Psoas muscle (tissue), 8 donors: Measurements from ENCODE around the gene KMT2B. TPM values are rescaled to one million over a fixed set of nuclear protein-coding genes. Genes with fewer than 3 reads are reported as not detected.

Experiments used
- ATAC-seq, 4 donors: fragments of 200-7000 bp; cut with Tn5 transposase; one replicate each; pipeline ENCODE4 v1.9.1; 2020; ENCODE audit warnings: moderate library complexity in 3 of 4, mild to moderate bottlenecking in 2 of 4
- DNase-seq, 2 donors: peaks; one replicate each; pipeline ENCODE4 v3.0.0-alpha.2; 2020
- H3K27ac ChIP-seq: fragments of 200-600 bp; one replicate; pipeline ENCODE4 v1.8.0; 2022
- H3K27me3 ChIP-seq, 3 donors: fragments of 200-600 bp in 1 of 3; one replicate each; pipeline versions ENCODE4 v1.6.1 to v1.8.0; 2013 to 2022; ENCODE audit warnings: low read length in 2 of 3, mild to moderate bottlenecking in 2 of 3, moderate library complexity in 1 of 3; ENCODE audit not compliant: insufficient read depth in 3 of 3
- H3K36me3 ChIP-seq, 2 donors: fragments of 200-600 bp in 1 of 2; one replicate each; pipeline versions ENCODE4 v1.6.1 to v1.8.0; 2013 to 2022; ENCODE audit warnings: low read depth in 1 of 2, mild to moderate bottlenecking in 1 of 2, moderate library complexity in 1 of 2; ENCODE audit not compliant: insufficient read depth in 1 of 2
- H3K4me1 ChIP-seq: fragments of 200-600 bp; one replicate; pipeline ENCODE4 v1.8.0; 2022
- H3K4me3 ChIP-seq: fragments of 200-600 bp; one replicate; pipeline ENCODE4 v1.8.0; 2022; ENCODE audit warnings: mild to moderate bottlenecking
- H3K9me3 ChIP-seq: fragments of 200-600 bp; one replicate; pipeline ENCODE4 v1.8.0; 2022
- CTCF ChIP-seq: fragments of 200-600 bp; IDR thresholded peaks from one replicate; pipeline ENCODE4 v1.8.0; 2022; ENCODE audit warnings: antibody characterized with exemption
- WGBS, 3 donors: extraction: QIAGEN DNeasy Blood & Tissue Kit; methylation state at CpG; one replicate each; pipeline versions ENCODE4 v1.1.6 to v1.1.7; 2013; 5-methylcytosine and 5-hydroxymethylcytosine counted together
- intact Hi-C, 2 donors: fragments of 100-400 bp; cut with DNase I; formaldehyde crosslinking; loops; one replicate each; pipeline versions ENCODE4 v1.11.0 to v1.14.2; 2022
- polyA plus RNA-seq, 3 donors: library from polyadenylated mRNA; stranded (reverse); fragments of 200-250 nt; gene quantifications; one replicate each; pipeline ENCODE4 v1.2.3, GENCODE V29; 2013
- total RNA-seq, 4 donors: library from RNA; stranded (reverse); fragmentation: NEBNext Ultra II Directional in 2 of 4; extraction: Animal tissue kit (Norgen Biotek cat#: 25700) in 2 of 4; gene quantifications; one replicate each; pipeline versions ENCODE4 v1.2.1 to v1.2.4, GENCODE V29; 2021 to 2023
- donor health status: healthy with polysubstance abuse.
- donor health status: DM: no; HTN: no; CAD: no; lungs with moderate emphysema.
- donor health status: Bipolar disorder and iron deficiency.
- donor health status: healthy.
- donor health status: DM: yes; HTN: yes; CAD: no.
- donor health status: DM: no; HTN: no; CAD: no.
- donor health status: DM: no; HTN: no; CAD: no.
- donor health status: DM: yes; HTN: yes; CAD: no.

KMT2B gene
- total and polyA plus RNA-seq, 7 donors: 13.4 to 29.0 (median 20.0) TPM

- Histone ChIP-seq H3K4me1 (no peaks in the 10 kb centered on the region), H3K4me3 (no peak overlapping the region), H3K27ac (no peak overlapping the region), H3K36me3 (peaks cover 0 to 9% of the 10 kb centered on the region in 2 donors), H3K9me3 (no peaks in the 10 kb centered on the region), H3K27me3 (no peaks in the 10 kb centered on the region)
- WGBS, 3 donors: 89 to 94% (median 92%) methylated on average over 13 to 15 of the region's 15 CpGs
- intact Hi-C loops: no loop called here
- DNase-seq: no peak
- ATAC-seq: no peak
- TF ChIP-seq CTCF: no peak
Measured at GRCh38 chr19:35787227-35787799, 69.5 kb downstream of the KMT2B start.

Other genes starting within 250 kb of the KMT2B start
- gene KRTDAP, start 227.5 kb upstream of the KMT2B start, total RNA-seq: not detected
- not detected for gene KRTDAP, start 227.5 kb upstream of the KMT2B start, polyA plus RNA-seq
- under 1 TPM in 3 of 4 donors, not detected in 1; 0.44 to 0.63 (median 0.45) TPM for gene DMKN, start 204.4 kb upstream of the KMT2B start, total RNA-seq
- gene DMKN, start 204.4 kb upstream of the KMT2B start, polyA plus RNA-seq: under 1 TPM; 0.21 to 0.77 (median 0.73) TPM
- not detected for gene SBSN, start 189.7 kb upstream of the KMT2B start, total RNA-seq
- under 1 TPM in 1 of 3 donors, not detected in 2; 0.09 TPM for gene SBSN, start 189.7 kb upstream of the KMT2B start, polyA plus RNA-seq
- gene GAPDHS, start 184.5 kb upstream of the KMT2B start, total RNA-seq: not detected
- not detected for gene GAPDHS, start 184.5 kb upstream of the KMT2B start, polyA plus RNA-seq
- 100 to 1,000 TPM in 1 of 4 donors, 10 to 100 TPM in 3; 77.1 to 103 (median 85.5) TPM for gene TMEM147, start 172.4 kb upstream of the KMT2B start, total RNA-seq
- gene TMEM147, start 172.4 kb upstream of the KMT2B start, polyA plus RNA-seq: 100 to 1,000 TPM; 143 to 245 (median 202) TPM
- gene ATP4A, start 154.3 kb upstream of the KMT2B start, total RNA-seq: not detected
- gene ATP4A, start 154.3 kb upstream of the KMT2B start, polyA plus RNA-seq: not detected
- not detected for gene PMIS2, start 131.8 kb upstream of the KMT2B start, total RNA-seq
- not detected for gene PMIS2, start 131.8 kb upstream of the KMT2B start, polyA plus RNA-seq
- 1 to 10 TPM; 2.5 to 6.1 (median 4.8) TPM for gene HAUS5, start 105.3 kb upstream of the KMT2B start, total RNA-seq
- gene HAUS5, start 105.3 kb upstream of the KMT2B start, polyA plus RNA-seq: 1 to 10 TPM; 3.3 to 3.9 (median 3.6) TPM
- gene RBM42, start 89.0 kb upstream of the KMT2B start, total RNA-seq: 10 to 100 TPM; 50.1 to 68.1 (median 59.1) TPM
- gene RBM42, start 89.0 kb upstream of the KMT2B start, polyA plus RNA-seq: 10 to 100 TPM; 53.2 to 69.1 (median 61.1) TPM
- not detected for gene ETV2, start 76.3 kb upstream of the KMT2B start, total RNA-seq
- gene ETV2, start 76.3 kb upstream of the KMT2B start, polyA plus RNA-seq: under 1 TPM; 0.19 to 0.23 (median 0.20) TPM
- gene COX6B1, start 69.7 kb upstream of the KMT2B start, total RNA-seq: 100 to 1,000 TPM; 631 to 878 (median 757) TPM
- 1,000 to 10,000 TPM in 2 of 3 donors, 100 to 1,000 TPM in 1; 912 to 1,724 (median 1,459) TPM for gene COX6B1, start 69.7 kb upstream of the KMT2B start, polyA plus RNA-seq
- gene UPK1A, start 51.5 kb upstream of the KMT2B start, total RNA-seq: not detected
- under 1 TPM; 0.17 to 0.31 (median 0.24) TPM for gene UPK1A, start 51.5 kb upstream of the KMT2B start, polyA plus RNA-seq
- gene ZBTB32, start 13.4 kb upstream of the KMT2B start, total RNA-seq: not detected
- gene ZBTB32, start 13.4 kb upstream of the KMT2B start, polyA plus RNA-seq: under 1 TPM in 2 of 3 donors, not detected in 1; 0.08 to 0.10 TPM
- gene IGFLR1, start 24.4 kb downstream of the KMT2B start, total RNA-seq: 10 to 100 TPM in 1 of 4 donors, 1 to 10 TPM in 3; 2.0 to 12.4 (median 2.4) TPM
- gene IGFLR1, start 24.4 kb downstream of the KMT2B start, polyA plus RNA-seq: 10 to 100 TPM in 1 of 3 donors, 1 to 10 TPM in 2; 5.8 to 11.9 (median 9.9) TPM
- gene U2AF1L4, start 27.4 kb downstream of the KMT2B start, total RNA-seq: 10 to 100 TPM; 13.3 to 28.7 (median 19.6) TPM
- gene U2AF1L4, start 27.4 kb downstream of the KMT2B start, polyA plus RNA-seq: 10 to 100 TPM; 12.3 to 26.6 (median 13.6) TPM
- gene PSENEN, start 27.6 kb downstream of the KMT2B start, total RNA-seq: 10 to 100 TPM; 34.7 to 41.0 (median 36.7) TPM
- gene PSENEN, start 27.6 kb downstream of the KMT2B start, polyA plus RNA-seq: 100 to 1,000 TPM in 1 of 3 donors, 10 to 100 TPM in 2; 61.6 to 116 (median 67.7) TPM
- gene LIN37, start 30.6 kb downstream of the KMT2B start, total RNA-seq: 10 to 100 TPM in 1 of 4 donors, 1 to 10 TPM in 3; 3.1 to 14.5 (median 7.9) TPM
- gene LIN37, start 30.6 kb downstream of the KMT2B start, polyA plus RNA-seq: 10 to 100 TPM; 17.8 to 26.8 (median 23.1) TPM
- gene HSPB6, start 39.0 kb downstream of the KMT2B start, total RNA-seq: 1,000 to 10,000 TPM in 1 of 4 donors, 100 to 1,000 TPM in 3; 656 to 1,308 (median 674) TPM
- 100 to 1,000 TPM; 303 to 719 (median 476) TPM for gene HSPB6, start 39.0 kb downstream of the KMT2B start, polyA plus RNA-seq
- 10 to 100 TPM in 1 of 4 donors, 1 to 10 TPM in 3; 4.2 to 16.2 (median 9.0) TPM for gene PROSER3, start 40.2 kb downstream of the KMT2B start, total RNA-seq
- gene PROSER3, start 40.2 kb downstream of the KMT2B start, polyA plus RNA-seq: 10 to 100 TPM in 1 of 3 donors, 1 to 10 TPM in 2; 4.6 to 14.2 (median 5.3) TPM
- gene ARHGAP33, start 57.6 kb downstream of the KMT2B start, total RNA-seq: 1 to 10 TPM in 3 of 4 donors, under 1 TPM in 1; 0.68 to 4.0 (median 2.2) TPM
- 1 to 10 TPM in 2 of 3 donors, under 1 TPM in 1; 0.96 to 1.4 (median 1.3) TPM for gene ARHGAP33, start 57.6 kb downstream of the KMT2B start, polyA plus RNA-seq
- gene PRODH2, start 94.8 kb downstream of the KMT2B start, total RNA-seq: not detected
- gene PRODH2, start 94.8 kb downstream of the KMT2B start, polyA plus RNA-seq: not detected
- gene NPHS1, start 134.5 kb downstream of the KMT2B start, total RNA-seq: not detected
- gene NPHS1, start 134.5 kb downstream of the KMT2B start, polyA plus RNA-seq: not detected
- not detected for gene KIRREL2, start 138.9 kb downstream of the KMT2B start, total RNA-seq
- not detected for gene KIRREL2, start 138.9 kb downstream of the KMT2B start, polyA plus RNA-seq
- gene APLP1, start 150.6 kb downstream of the KMT2B start, total RNA-seq: 1 to 10 TPM in 1 of 4 donors, under 1 TPM in 3; 0.48 to 4.1 (median 0.78) TPM
- gene APLP1, start 150.6 kb downstream of the KMT2B start, polyA plus RNA-seq: 1 to 10 TPM in 1 of 3 donors, under 1 TPM in 2; 0.48 to 2.2 (median 1.00) TPM
- 1 to 10 TPM in 3 of 4 donors, under 1 TPM in 1; 0.90 to 2.2 (median 1.5) TPM for gene NFKBID, start 182.5 kb downstream of the KMT2B start, total RNA-seq
- 1 to 10 TPM in 2 of 3 donors, under 1 TPM in 1; 0.75 to 1.6 (median 1.2) TPM for gene NFKBID, start 182.5 kb downstream of the KMT2B start, polyA plus RNA-seq
- 1 to 10 TPM; 1.7 to 4.7 (median 3.1) TPM for gene HCST, start 184.5 kb downstream of the KMT2B start, total RNA-seq
- 1 to 10 TPM; 1.1 to 4.2 (median 3.5) TPM for gene HCST, start 184.5 kb downstream of the KMT2B start, polyA plus RNA-seq
- 10 to 100 TPM in 3 of 4 donors, 1 to 10 TPM in 1; 9.4 to 22.1 (median 14.2) TPM for gene TYROBP, start 190.3 kb downstream of the KMT2B start, total RNA-seq
- gene TYROBP, start 190.3 kb downstream of the KMT2B start, polyA plus RNA-seq: 10 to 100 TPM in 2 of 3 donors, 1 to 10 TPM in 1; 7.8 to 19.1 (median 10.6) TPM
- 10 to 100 TPM in 2 of 4 donors, 1 to 10 TPM in 2; 7.2 to 11.2 (median 10.0) TPM for gene LRFN3, start 218.4 kb downstream of the KMT2B start, total RNA-seq
- gene LRFN3, start 218.4 kb downstream of the KMT2B start, polyA plus RNA-seq: 10 to 100 TPM in 2 of 3 donors, 1 to 10 TPM in 1; 8.6 to 25.6 (median 11.3) TPM